Naive thymus-derived CD8-positive, alpha-beta T cell (primary cell): Measurements from ENCODE around the gene TAF4. TPM values are rescaled to one million over a fixed set of nuclear protein-coding genes. Genes with fewer than 3 reads are reported as not detected.
A peak's percentile ranks its signal among the peaks of the same experiment; 100 is the strongest.
"Not testable (repeated sequence)": the region's sequence is repeated elsewhere in the genome, so short reads cannot be mapped to it uniquely, and the experiment has no call there.

ENCODE experiments used
- ATAC-seq, 2 donors: fragments of 150-1000 bp; cut with Tn5 transposase in 1 of 2; sonication (Bioruptor Pico), chemical (Tn5 transposase) in 1 of 2; 1 replicate in 1 of 2; 2 replicates in 1 of 2; pipeline ENCODE4 v1.10.0; 2021; ENCODE audit warnings: mild to moderate bottlenecking in 2 of 2, moderate library complexity in 2 of 2
- POLR2A ChIA-PET: fragments of 350-600 bp; sonication (Branson Sonifier 250); formaldehyde crosslinking; loops from one replicate; lab custom pipeline; 2021; ENCODE audit warnings: antibody characterized with exemption; lab: Charles Lee
- DNase-seq, 10 donors: peaks; one replicate each; pipeline versions ENCODE4 v3.0.0 to v3.0.0-alpha.2; 2020 to 2022
- H3K27ac Mint-ChIP-seq, 10 donors: one replicate each; pipeline ENCODE4 v1.8.0; 2020 to 2022; ENCODE audit warnings: mild to moderate bottlenecking in 10 of 10, mixed read lengths in 10 of 10, moderate library complexity in 4 of 10, inconsistent platforms in 1 of 10
- H3K27me3 Mint-ChIP-seq, 5 donors: one replicate each; pipeline ENCODE4 v1.8.0; 2021 to 2022; ENCODE audit warnings: mixed read lengths in 5 of 5
- H3K36me3 Mint-ChIP-seq, 3 donors: one replicate each; pipeline ENCODE4 v1.8.0; 2020 to 2022; ENCODE audit warnings: mixed read lengths in 3 of 3, mild to moderate bottlenecking in 2 of 3, inconsistent platforms in 1 of 3
- H3K4me1 Mint-ChIP-seq, 4 donors: one replicate each; pipeline ENCODE4 v1.8.0; 2021 to 2022; ENCODE audit warnings: mixed read lengths in 4 of 4
- H3K4me3 Mint-ChIP-seq, 10 donors: one replicate each; pipeline ENCODE4 v1.8.0; 2020 to 2022; ENCODE audit warnings: mild to moderate bottlenecking in 10 of 10, mixed read lengths in 10 of 10, moderate library complexity in 6 of 10, inconsistent platforms in 1 of 10
- H3K9me3 Mint-ChIP-seq, 9 donors: one replicate each; pipeline ENCODE4 v1.8.0; 2020 to 2022; ENCODE audit warnings: mixed read lengths in 9 of 9, mild to moderate bottlenecking in 3 of 9, inconsistent platforms in 1 of 9, moderate library complexity in 1 of 9
- polyA plus RNA-seq, 3 donors: library from polyadenylated mRNA; unstranded; fragments of 300-500 nt; fragmentation: Illumina TruSeq; gene quantifications; one replicate each; pipeline ENCODE4 v1.2.3, GENCODE V29; 2021
- total RNA-seq, 8 experiments: library from RNA in 2 of 8; stranded (reverse) in 2 of 8; gene quantifications; one replicate each; pipeline ENCODE4 v1.2.3 and lab custom pipeline; 2021 to 2026

TAF4 gene
- total and polyA plus RNA-seq, 5 experiments from 2014 or later = 0.31 to 41.5 (median 1.6) TPM

DNA sequence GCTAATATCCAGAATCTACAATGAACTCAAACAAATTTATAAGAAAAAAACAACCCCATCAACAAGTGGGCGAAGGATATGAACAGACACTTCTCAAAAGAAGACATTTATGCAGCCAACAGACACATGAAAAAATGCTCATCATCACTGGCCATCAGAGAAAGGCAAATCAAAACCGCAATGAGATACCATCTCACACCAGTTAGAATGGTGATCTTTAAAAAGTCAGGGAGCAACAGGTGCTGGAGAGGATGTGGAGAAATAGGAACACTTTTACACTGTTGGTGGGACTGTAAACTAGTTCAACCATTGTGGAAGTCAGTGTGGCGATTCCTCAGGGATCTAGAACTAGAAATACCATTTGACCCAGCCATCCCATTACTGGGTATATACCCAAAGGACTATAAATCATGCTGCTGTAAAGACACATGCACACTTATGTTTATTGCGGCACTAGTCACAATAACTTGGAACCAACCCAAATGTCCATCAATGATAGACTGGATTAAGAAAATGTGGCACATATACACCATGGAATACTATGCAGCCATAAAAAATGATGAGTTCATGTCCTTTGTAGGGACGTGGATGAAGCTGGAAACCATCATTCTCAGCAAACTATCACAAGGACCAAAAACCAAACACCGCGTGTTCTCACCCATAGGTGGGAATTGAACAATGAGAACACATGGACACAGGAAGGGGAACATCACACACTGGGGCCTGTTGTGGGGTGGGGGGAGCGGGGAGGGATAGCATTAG lies 6.2 kb upstream of the TAF4 start:
- ATAC-seq, H3K27me3 Mint-ChIP-seq, H3K4me3 Mint-ChIP-seq, POLR2A ChIA-PET, DNase-seq, H3K27ac Mint-ChIP-seq: not testable (repeated sequence)
- Mint-ChIP-seq H3K4me1 (peaks cover 9 to 22% (median 14%) of the 10 kb centered on the region in 4 donors), H3K36me3 (peaks cover 5 to 23% (median 18%) of the 10 kb centered on the region in 3 donors), H3K9me3 (peaks cover 0 to 47% (median 20%) of the 10 kb centered on the region in 9 donors)

DNA sequence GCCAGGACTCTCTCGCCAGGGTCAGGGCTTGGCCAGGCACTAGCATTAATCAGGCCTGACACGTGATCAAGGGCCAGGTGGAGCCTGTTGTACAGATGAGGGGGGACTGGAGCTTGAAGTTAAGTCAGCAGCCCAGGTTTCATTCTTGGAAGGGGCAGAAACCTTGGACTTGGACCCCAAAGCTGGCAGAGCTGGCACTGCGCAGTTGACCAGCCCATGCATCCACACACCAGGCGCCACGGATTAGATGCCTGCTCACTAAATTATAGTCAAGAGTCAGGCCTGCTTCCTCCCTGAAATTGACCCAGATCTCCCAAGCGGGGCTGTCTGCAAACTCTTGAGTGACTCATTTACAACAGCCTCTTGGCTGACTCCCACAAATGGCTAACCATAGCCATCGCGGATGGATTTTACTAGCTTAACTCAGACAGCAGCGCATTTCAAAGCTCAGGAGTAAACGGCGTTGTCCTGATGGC lies 4.1 kb upstream of the TAF4 start:
- POLR2A ChIA-PET = interaction anchor here (5.7 kb wide), 1 partner anchor 50 kb away, joined by 158 read pairs; the partner anchor contains the start of gene LSM14B
- peak overlapping the region in 1 of 10 donors; percentile 15 for H3K27ac Mint-ChIP-seq
- peaks cover 0 to 13% (median 11%) of the 10 kb centered on the region in 3 donors for H3K36me3 Mint-ChIP-seq
- DNase-seq (no peak), ATAC-seq (no peak)
- no peak overlapping the region for H3K4me3 Mint-ChIP-seq
- peaks cover 9 to 24% (median 19%) of the 10 kb centered on the region in 4 donors for H3K4me1 Mint-ChIP-seq
- no peaks in the 10 kb centered on the region for H3K27me3 Mint-ChIP-seq
- peaks cover 0 to 27% (median 12%) of the 10 kb centered on the region in 9 donors for H3K9me3 Mint-ChIP-seq

DNA sequence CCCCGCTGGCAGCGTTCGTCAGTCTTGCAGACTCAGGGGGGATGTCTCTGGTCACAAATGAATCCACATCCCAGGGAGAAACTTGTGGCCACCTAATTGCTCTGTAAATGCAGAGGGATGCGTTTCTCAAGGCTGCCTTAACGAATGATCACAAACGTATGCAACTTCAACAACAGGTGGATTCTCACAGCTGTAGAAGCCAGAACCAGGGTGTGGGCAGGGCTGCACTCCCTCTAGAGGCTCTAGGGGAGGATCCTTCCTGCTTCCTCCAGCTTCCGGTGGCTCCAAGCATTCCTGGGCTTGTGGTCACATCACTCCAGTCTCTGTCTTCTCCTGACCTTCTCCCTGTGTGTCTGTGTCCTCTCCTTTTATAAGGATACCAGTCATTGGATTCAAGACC lies 3.3 kb upstream of the TAF4 start:
- Mint-ChIP-seq H3K9me3 (peaks cover 0 to 19% (median 9%) of the 10 kb centered on the region in 9 donors), H3K27me3 (no peaks in the 10 kb centered on the region), H3K4me3 (peak overlapping the region in 3 of 10 donors; percentile 22 to 45 (median 24)), H3K27ac (no peak overlapping the region), H3K36me3 (peaks cover 0 to 9% (median 8%) of the 10 kb centered on the region in 3 donors), H3K4me1 (peaks cover 10 to 26% (median 20%) of the 10 kb centered on the region in 4 donors)
- ATAC-seq = no peak
- no peak for DNase-seq
- POLR2A ChIA-PET = interaction anchor here (0.6 to 5.7 kb wide), 5 partner anchors 38 to 73 kb away, joined by 3 to 158 read pairs (median 43); partner anchors contain the start of genes LSM14B, PSMA7 and SS18L1

DNA sequence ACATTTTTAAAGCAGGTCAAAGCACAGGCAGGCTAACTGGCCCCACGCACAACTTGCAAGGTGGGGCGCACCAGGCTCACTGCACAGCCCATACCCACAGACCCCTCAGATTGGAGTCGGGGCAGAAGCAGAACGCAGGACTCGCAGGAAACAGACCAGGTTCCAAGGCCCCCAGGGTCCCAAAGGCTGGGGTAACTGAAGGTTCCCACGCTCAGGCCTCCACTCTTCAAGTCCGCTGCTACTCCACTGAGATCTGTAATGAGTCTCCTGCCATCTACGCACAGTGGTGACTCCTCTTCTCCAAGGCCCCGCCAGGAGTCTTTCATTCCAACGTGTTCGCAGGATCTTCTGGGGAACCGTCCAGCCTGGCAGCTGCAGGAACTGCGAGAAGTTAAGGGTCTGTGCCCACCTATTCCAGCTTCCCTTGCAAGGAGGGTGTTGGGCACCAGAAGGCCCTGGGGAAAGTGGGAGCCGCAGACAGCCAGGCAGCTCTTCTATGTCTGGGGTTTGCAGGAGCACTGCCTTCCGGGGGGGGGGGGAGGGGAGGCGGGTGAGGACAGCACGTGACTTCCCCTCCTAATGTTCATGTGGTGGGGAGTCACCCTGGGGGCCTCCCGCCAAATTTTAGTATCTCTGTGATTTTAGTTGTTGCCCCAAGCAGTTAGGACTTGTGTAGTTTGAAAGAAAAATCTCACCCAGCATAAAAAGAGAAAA lies 2.0 kb upstream of the TAF4 start:
- Mint-ChIP-seq H3K4me1 (peaks cover 16 to 38% (median 33%) of the 10 kb centered on the region in 4 donors), H3K9me3 (peaks cover 0 to 6% (median 0%) of the 10 kb centered on the region in 9 donors), H3K27me3 (no peaks in the 10 kb centered on the region), H3K4me3 (peak overlapping the region; percentile 86 to 94 (median 91)), H3K27ac (peak overlapping the region; percentile 91 to 97 (median 96)), H3K36me3 (no peaks in the 10 kb centered on the region)
- ATAC-seq = no peak
- POLR2A ChIA-PET = interaction anchor here (1.5 to 5.7 kb wide), 10 partner anchors 37 to 319 kb away, joined by 4 to 158 read pairs (median 14); partner anchors contain the start of genes LSM14B, PSMA7, RPS21 and SS18L1
- DNase-seq = peak in 5 of 10 donors; percentile 7 to 64 (median 23)

DNA sequence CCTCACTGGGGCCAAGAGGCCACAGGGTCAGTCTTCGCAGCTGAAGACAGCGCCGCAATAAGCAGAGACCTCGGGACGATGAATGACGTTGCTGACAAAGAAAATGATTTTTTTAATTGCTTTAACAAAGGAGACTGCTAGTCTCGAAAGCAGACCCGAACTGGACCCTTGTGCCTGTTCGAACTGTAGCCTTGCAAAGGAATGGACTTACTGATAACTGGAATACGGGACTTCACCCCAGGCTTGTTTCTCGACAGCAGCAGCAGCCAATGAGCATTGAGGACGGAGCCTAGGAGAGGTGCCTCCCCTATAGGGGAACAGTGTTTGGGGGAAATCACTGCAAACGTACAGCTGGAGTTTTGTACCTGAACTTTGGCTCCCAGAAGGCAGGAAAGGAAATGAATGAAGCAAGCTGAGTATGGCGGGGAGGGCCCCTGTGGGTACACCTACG lies 1.3 kb upstream of the TAF4 start:
- POLR2A ChIA-PET = interaction anchor here (0.7 to 5.7 kb wide), 20 partner anchors 32 to 320 kb away, joined by 3 to 158 read pairs (median 8); partner anchors contain the start of genes LSM14B, MTG2, PSMA7 and RPS21
- ATAC-seq (peak; percentile 19 to 24), DNase-seq (peak in 5 of 10 donors; percentile 28 to 36 (median 32))
- Mint-ChIP-seq H3K27ac (peak overlapping the region; percentile 91 to 97 (median 96)), H3K9me3 (peaks cover 0 to 4% (median 0%) of the 10 kb centered on the region in 9 donors), H3K4me3 (peak overlapping the region; percentile 86 to 94 (median 91)), H3K27me3 (no peaks in the 10 kb centered on the region), H3K36me3 (no peaks in the 10 kb centered on the region), H3K4me1 (peaks cover 20 to 45% (median 40%) of the 10 kb centered on the region in 4 donors)

DNA sequence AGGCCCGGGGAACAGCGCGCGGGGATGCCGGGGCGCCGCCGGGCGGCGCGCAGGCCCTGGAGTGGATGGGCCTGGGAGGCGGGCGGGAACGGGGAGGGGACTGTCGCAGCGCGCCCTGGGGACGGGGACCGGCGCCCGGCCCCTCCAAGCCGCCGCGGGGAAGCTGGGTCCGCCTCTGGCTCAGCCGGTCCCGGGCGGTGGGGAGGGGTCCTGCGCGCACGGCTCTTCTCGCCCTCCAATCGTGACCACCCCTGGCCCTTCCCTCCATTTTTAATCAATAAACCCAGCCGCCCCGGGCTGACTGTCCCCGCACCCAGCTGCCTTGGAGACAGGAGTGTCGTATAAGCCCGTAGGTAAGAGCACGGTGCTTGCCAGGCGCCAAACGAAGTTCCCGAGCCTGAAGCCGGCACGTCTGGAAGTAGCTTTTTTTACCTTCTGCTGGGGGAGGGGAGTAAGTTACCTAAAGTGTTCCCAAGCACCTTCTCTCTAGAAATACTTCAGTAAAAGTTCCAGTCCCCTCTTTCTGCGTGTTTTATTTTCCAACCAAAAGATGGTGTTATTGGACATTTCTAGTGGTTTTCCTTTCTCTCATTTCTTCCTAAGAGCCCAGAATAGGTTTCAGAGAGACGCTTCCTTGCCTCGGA lies 780 bp upstream of the TAF4 start:
- ATAC-seq = peak; percentile 39 to 42
- peaks cover 25 to 51% (median 45%) of the 10 kb centered on the region in 4 donors for H3K4me1 Mint-ChIP-seq
- H3K27ac Mint-ChIP-seq = peak overlapping the region; percentile 91 to 97 (median 96)
- DNase-seq = peak in 8 of 10 donors; percentile 14 to 71 (median 44)
- H3K4me3 Mint-ChIP-seq = peak overlapping the region; percentile 86 to 94 (median 91)
- peaks cover 0 to 4% (median 0%) of the 10 kb centered on the region in 9 donors for H3K9me3 Mint-ChIP-seq
- peaks cover 0 to 4% (median 0%) of the 10 kb centered on the region in 3 donors for H3K36me3 Mint-ChIP-seq
- no peaks in the 10 kb centered on the region for H3K27me3 Mint-ChIP-seq
- POLR2A ChIA-PET = interaction anchor here (0.7 to 5.7 kb wide), 20 partner anchors 31 to 320 kb away, joined by 3 to 158 read pairs (median 8); partner anchors contain the start of genes LSM14B, MTG2, PSMA7 and RPS21

DNA sequence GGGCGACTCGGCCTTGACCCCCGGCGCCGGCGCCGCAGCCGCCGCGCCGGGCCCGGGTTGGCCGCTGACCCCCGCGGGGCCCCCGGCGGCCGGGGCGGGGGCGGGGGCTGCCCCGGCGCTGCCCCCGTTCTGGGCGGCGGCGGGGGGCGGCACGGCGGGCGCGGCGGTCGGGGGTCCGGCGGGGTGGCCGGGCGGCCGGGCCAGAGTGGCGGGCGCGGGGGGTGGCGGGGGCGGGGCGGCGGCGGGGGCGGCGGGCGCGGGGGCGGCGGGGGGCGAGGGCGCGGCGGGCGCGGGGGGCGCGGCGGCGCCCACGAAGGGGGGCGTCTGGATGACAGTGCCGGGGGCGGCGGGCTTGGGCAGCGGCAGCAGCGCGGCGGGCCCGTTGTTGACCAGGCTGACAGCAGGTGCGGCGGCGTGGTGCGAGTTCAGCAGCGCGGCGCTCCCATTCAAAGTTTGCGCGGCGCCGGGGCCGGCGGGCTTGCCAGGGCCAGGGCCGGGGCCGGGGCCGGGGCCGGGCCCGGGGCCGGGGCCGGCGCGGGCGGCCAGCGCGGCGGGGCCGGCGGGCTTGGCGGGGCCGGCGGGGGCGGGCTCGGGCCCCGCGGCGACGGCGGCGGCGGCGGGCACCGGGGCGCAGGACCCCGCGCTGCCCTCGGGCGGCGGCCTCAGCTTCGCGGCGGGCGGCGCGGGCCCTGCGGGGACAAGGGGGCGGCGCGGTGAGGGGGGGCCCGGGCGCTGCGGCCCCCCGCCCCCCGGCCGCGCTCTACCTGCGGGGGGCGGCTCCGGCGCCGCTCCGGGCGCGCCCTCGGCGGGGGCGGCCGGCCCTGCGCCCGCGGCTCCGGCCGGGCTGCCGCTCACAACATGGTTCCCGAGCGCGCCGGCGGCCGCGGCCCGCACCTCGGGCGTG lies 659 bp downstream of the TAF4 start:
- POLR2A ChIA-PET = interaction anchor here (1.4 to 5.7 kb wide), 13 partner anchors 34 to 117 kb away, joined by 3 to 158 read pairs (median 10); partner anchors contain the start of genes LSM14B, MTG2, PSMA7 and SS18L1
- Mint-ChIP-seq H3K36me3 (peaks cover 0 to 5% (median 0%) of the 10 kb centered on the region in 3 donors), H3K4me3 (peak overlapping the region in 3 of 10 donors; percentile 31 to 90 (median 45)), H3K27ac (no peak overlapping the region), H3K9me3 (no peaks in the 10 kb centered on the region), H3K27me3 (no peaks in the 10 kb centered on the region), H3K4me1 (peaks cover 33 to 64% (median 59%) of the 10 kb centered on the region in 4 donors)
- DNase-seq (peak in 1 of 10 donors; percentile 28), ATAC-seq (peak; percentile 12 to 24)

DNA sequence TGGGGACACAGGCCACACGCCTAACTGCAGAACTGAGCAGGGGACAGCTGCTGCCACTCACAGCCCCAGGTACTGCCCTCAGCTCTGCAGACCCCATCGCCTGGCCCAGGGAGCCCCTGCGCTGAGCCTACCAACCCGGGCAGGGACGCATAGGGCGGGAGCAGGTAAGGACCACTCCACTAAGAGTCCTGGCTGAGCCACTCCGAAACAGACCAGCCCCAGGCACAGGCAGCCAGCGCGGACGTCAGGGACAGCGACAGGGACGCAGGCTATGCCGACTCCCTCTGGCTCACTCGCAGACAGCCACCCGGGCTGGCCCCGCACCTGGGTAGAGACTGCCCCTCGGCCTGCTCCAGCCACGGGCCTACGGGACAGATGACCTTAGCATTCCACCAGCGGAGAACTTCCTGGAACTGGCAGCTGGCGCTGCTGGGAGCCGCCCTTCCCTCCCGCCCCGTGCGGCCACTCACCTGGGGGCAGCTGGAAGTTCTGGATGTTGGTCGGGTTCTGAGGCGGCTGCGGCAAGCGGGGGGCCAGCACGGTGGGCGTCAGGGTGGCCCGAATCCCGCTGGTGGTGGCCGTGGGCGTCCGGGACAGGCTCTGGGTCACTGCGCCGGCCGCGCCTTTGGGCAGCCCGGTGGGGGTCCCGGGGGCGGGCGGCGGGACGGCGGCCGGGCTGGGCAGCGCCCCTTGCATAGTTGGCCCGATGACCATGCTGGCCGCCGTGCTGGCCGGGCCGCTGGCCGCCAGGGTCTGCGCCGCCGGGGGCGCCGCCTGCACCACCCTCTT lies 1.5 kb downstream of the TAF4 start:
- POLR2A ChIA-PET = interaction anchor here (1.2 to 1.3 kb wide), 2 partner anchors 32 to 35 kb away, joined by 4 to 5 read pairs; no protein-coding TSS in a partner anchor
- peak in 1 of 10 donors; percentile 13 for DNase-seq
- no peak for ATAC-seq
- H3K4me3 Mint-ChIP-seq = peak overlapping the region; percentile 51 to 89 (median 72)
- H3K4me1 Mint-ChIP-seq = peaks cover 41 to 70% (median 67%) of the 10 kb centered on the region in 4 donors
- H3K9me3 Mint-ChIP-seq = no peaks in the 10 kb centered on the region
- H3K27ac Mint-ChIP-seq = peak overlapping the region in 8 of 10 donors; percentile 25 to 86 (median 71)
- peaks cover 0 to 5% (median 0%) of the 10 kb centered on the region in 3 donors for H3K36me3 Mint-ChIP-seq
- H3K27me3 Mint-ChIP-seq = no peaks in the 10 kb centered on the region

DNA sequence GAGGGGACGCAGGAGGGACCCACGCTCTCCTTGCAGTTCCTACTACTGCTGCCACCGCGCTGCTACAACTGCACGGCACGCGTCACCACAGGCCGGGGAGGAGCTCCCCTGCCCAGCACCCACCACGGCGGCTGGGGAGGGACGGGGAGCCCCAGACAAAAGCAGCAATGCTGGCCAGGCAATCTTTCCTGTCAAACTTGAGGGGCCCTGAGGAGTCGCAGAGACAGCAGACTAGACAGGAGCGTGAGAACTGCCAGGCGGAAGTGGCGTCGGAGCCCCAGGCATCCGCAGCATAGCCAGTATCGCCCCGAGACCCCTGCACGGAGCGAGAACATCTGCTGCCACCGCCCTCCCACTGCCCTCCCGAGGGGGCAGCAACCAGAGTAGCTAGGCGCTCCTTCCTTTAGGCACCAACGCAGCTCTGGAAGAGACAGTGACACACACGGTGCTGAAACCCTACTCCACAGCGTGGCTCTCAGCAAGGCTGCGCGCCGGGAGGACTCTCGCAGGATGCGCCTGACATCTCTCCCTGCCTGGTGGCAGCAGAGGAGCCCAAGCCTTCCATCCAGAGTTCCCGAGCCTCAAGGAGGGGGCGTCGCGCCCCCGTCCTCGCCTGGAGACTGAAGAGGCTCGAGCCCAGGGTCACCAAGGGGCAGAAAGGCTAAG lies 2.2 kb downstream of the TAF4 start:
- POLR2A ChIA-PET = interaction anchor here (0.7 to 1.3 kb wide), 4 partner anchors 31 to 73 kb away, joined by 3 to 5 read pairs (median 4); no protein-coding TSS in a partner anchor
- ATAC-seq = no peak
- Mint-ChIP-seq H3K4me3 (peak overlapping the region; percentile 51 to 89 (median 72)), H3K9me3 (no peaks in the 10 kb centered on the region), H3K36me3 (peaks cover 0 to 5% (median 0%) of the 10 kb centered on the region in 3 donors), H3K4me1 (peaks cover 41 to 71% (median 69%) of the 10 kb centered on the region in 4 donors), H3K27ac (peak overlapping the region in 7 of 10 donors; percentile 8 to 86 (median 73)), H3K27me3 (no peaks in the 10 kb centered on the region)
- DNase-seq = peak in 1 of 10 donors; percentile 66
